Activated CD8-positive, alpha-beta memory T cell treated with anti-CD3 and anti-CD28 coated beads, Interleukin-2, amount 10 ng/mL, durations not matched to agents 7 days and 5 days (primary cell): Measurements from ENCODE around the gene ZNF562. TPM values are rescaled to one million over a fixed set of nuclear protein-coding genes. Genes with fewer than 3 reads are reported as not detected.
A peak's percentile ranks its signal among the peaks of the same experiment; 100 is the strongest.
"Not testable (repeated sequence)": the region's sequence is repeated elsewhere in the genome, so short reads cannot be mapped to it uniquely, and the experiment has no call there.

ENCODE experiments used
- ATAC-seq: fragments of 150-1000 bp; cut with Tn5 transposase; one replicate; pipeline ENCODE4 v1.10.0; 2021; ENCODE audit warnings: moderate library complexity
- CTCF ChIA-PET: fragments of 350-600 bp; sonication (Branson Sonifier 250); formaldehyde crosslinking; loops from one replicate; lab custom pipeline; 2021; ENCODE audit warnings: antibody characterized with exemption; lab: Charles Lee
- DNase-seq: peaks from one replicate; pipeline ENCODE4 v3.0.0-alpha.2; 2020
- H3K27ac Mint-ChIP-seq: one replicate; pipeline ENCODE4 v1.8.0; 2021; ENCODE audit warnings: mild to moderate bottlenecking, mixed read lengths
- H3K27me3 Mint-ChIP-seq: one replicate; pipeline ENCODE4 v1.8.0; 2021; ENCODE audit warnings: mixed read lengths
- H3K36me3 Mint-ChIP-seq: one replicate; pipeline ENCODE4 v1.8.0; 2021; ENCODE audit warnings: mild to moderate bottlenecking, mixed read lengths
- H3K4me1 Mint-ChIP-seq: one replicate; pipeline ENCODE4 v1.8.0; 2021; ENCODE audit warnings: mixed read lengths
- H3K4me3 Mint-ChIP-seq: one replicate; pipeline ENCODE4 v1.8.0; 2021; ENCODE audit warnings: mild to moderate bottlenecking, moderate library complexity, mixed read lengths
- H3K9me3 Mint-ChIP-seq: one replicate; pipeline ENCODE4 v1.8.0; 2022; ENCODE audit warnings: low read depth, mixed read lengths
- total RNA-seq, 2 experiments: library from RNA; stranded (reverse); gene quantifications; one replicate each; pipeline ENCODE4 v1.2.3, GENCODE V29; 2021

The ZNF562 gene
- total RNA-seq, 2 experiments from 2014 or later = 25.9 to 26.7 TPM

DNA sequence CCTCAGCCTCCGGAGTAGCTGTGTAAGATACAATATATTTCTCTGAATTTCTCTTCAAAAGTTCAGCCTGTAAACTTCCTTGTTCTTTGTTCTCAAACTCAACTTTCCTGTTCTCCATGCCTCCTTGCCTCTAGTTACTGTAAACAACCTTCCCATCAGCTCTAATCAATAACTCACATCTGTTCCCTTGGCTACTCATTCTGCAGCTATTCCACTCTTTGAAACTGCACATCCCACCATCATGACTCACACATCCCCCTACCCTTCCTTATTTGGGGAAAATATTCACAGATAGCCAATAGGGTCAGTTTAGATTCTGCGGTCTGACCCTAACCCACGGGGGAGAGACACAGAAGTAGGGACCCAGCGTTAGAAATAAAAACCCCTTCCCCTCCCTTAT lies 2.0 kb downstream of the ZNF562 start:
- H3K4me3 Mint-ChIP-seq = peak overlapping the region; percentile 26
- peaks cover 73% of the 10 kb centered on the region for H3K36me3 Mint-ChIP-seq
- peaks cover 39% of the 10 kb centered on the region for H3K9me3 Mint-ChIP-seq
- peaks cover 28% of the 10 kb centered on the region for H3K4me1 Mint-ChIP-seq
- ATAC-seq (no peak), DNase-seq (no peak)
- CTCF ChIA-PET = no interaction called here
- no peaks in the 10 kb centered on the region for H3K27me3 Mint-ChIP-seq
- H3K27ac Mint-ChIP-seq = peak overlapping the region; percentile 66

DNA sequence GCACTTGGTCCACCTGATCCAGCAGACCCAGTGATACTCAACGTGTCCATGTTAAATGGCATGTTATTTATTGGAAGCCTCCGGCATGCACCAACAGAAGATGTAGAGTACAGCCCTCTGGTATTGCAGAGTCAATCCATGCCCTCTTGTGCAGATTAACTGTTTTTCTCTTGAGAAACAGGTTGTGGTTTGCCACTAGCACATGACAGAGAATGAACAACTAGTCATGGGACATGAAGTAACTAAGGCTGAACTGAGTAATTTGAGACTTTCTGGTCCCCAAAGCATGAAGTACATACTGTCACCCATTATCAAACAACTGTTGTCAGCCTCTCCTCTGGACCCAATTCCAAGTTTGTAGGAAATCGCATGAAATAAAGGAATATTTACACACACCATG lies 3.2 kb downstream of the ZNF562 start:
- CTCF ChIA-PET = no interaction called here
- H3K4me1 Mint-ChIP-seq = peaks cover 29% of the 10 kb centered on the region
- peaks cover 47% of the 10 kb centered on the region for H3K9me3 Mint-ChIP-seq
- DNase-seq = no peak
- H3K27ac Mint-ChIP-seq = no peak overlapping the region
- H3K27me3 Mint-ChIP-seq = no peaks in the 10 kb centered on the region
- no peak overlapping the region for H3K4me3 Mint-ChIP-seq
- H3K36me3 Mint-ChIP-seq = peaks cover 85% of the 10 kb centered on the region
- no peak for ATAC-seq

DNA sequence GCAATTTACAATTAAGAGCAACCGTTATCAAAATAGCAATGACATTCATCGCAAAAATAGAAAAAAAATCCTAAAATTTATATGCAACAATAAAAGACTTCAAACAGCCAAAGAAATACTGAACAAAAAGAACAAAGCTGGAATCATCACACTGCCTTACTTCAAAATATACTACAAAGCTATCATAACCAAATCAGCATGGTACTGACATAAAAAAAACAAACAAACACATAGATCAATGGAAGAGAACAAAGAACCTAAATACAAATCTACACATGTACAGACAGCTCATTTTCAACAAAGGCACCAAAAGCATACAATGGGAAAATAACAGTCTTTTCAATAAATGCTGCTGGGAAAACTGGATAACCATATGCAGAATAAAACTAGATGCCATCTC lies 6.4 kb downstream of the ZNF562 start:
- DNase-seq (no peak), ATAC-seq (no peak)
- Mint-ChIP-seq H3K27ac (no peak overlapping the region), H3K9me3 (peaks cover 50% of the 10 kb centered on the region), H3K4me1 (peaks cover 18% of the 10 kb centered on the region), H3K27me3 (no peaks in the 10 kb centered on the region), H3K4me3 (no peak overlapping the region), H3K36me3 (peaks cover 95% of the 10 kb centered on the region)
- CTCF ChIA-PET = no interaction called here

DNA sequence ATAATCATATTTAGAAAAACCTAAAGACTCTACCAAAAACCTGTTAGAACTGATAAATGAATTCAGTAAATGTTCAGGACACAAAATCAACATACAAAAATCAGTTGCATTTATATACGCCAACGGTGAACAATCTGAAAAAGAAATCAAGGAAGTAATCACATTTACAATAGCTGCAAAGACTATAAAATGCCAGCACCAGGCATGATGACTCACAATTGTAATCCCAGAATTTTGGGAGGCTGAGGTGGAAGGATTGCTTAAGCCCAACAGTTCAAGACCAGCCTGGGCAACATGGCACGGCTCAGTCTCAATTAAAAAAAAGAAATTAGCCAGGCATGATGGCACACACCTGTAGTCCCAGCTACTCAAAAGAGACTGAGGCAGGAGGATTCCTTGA lies 7.0 kb downstream of the ZNF562 start:
- H3K27me3 Mint-ChIP-seq = no peaks in the 10 kb centered on the region
- DNase-seq (no peak), ATAC-seq (no peak)
- H3K9me3 Mint-ChIP-seq = peaks cover 47% of the 10 kb centered on the region
- CTCF ChIA-PET = no interaction called here
- H3K36me3 Mint-ChIP-seq = peaks cover 92% of the 10 kb centered on the region
- H3K4me3 Mint-ChIP-seq = no peak overlapping the region
- peaks cover 16% of the 10 kb centered on the region for H3K4me1 Mint-ChIP-seq
- no peak overlapping the region for H3K27ac Mint-ChIP-seq

DNA sequence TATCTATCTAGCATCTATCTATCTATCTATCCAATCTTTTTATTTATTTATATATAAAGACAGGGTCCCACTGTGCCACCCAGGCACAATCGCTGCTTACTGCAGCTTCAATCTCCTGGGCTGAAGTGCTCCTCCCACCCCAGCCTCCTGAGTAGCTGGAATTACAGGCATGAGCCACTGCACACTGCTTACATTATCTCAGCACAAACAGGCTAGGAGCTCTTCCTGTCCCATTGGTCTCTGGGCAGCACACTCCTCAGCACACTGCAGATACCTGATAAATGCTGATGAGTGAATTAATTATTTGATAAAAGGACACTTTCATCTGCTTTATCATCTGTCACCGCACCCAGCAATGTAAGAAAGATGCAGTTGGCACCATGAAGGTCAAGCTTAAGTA lies 16.1 kb downstream of the ZNF562 start:
- CTCF ChIA-PET = no interaction called here
- ATAC-seq (no peak), DNase-seq (no peak)
- no peak overlapping the region for H3K27ac Mint-ChIP-seq
- H3K4me3 Mint-ChIP-seq = no peak overlapping the region
- H3K36me3 Mint-ChIP-seq = peaks cover 73% of the 10 kb centered on the region
- no peaks in the 10 kb centered on the region for H3K4me1 Mint-ChIP-seq
- peaks cover 5% of the 10 kb centered on the region for H3K9me3 Mint-ChIP-seq
- no peaks in the 10 kb centered on the region for H3K27me3 Mint-ChIP-seq

DNA sequence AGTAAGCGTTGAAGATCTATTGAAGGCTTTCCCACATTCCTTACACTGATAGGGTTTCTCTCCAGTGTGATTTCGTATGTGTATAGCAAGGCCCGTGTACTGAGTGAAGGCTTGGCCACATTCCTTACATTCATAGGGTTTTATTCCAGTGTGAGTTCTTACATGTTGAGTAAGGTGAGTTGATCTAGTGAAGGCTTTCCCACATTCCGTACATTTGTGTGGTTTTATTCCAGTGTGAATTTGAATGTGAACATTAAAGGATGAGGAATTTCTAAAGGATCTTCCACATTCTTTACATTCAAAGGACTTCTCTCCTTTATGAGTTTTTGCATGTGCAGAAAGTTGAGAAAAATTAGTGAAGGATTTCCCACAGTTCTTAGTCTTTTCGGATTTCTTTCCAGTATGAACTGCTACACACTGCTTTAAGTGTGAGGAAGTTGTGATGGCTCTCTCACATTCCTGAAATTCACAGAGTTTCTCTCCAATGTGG lies 21.8 kb downstream of the ZNF562 start:
- H3K27me3 Mint-ChIP-seq, H3K4me3 Mint-ChIP-seq, CTCF ChIA-PET, DNase-seq, H3K4me1 Mint-ChIP-seq, H3K27ac Mint-ChIP-seq, ATAC-seq: not testable (repeated sequence)
- Mint-ChIP-seq H3K9me3 (peaks cover 31% of the 10 kb centered on the region), H3K36me3 (peaks cover 94% of the 10 kb centered on the region)

DNA sequence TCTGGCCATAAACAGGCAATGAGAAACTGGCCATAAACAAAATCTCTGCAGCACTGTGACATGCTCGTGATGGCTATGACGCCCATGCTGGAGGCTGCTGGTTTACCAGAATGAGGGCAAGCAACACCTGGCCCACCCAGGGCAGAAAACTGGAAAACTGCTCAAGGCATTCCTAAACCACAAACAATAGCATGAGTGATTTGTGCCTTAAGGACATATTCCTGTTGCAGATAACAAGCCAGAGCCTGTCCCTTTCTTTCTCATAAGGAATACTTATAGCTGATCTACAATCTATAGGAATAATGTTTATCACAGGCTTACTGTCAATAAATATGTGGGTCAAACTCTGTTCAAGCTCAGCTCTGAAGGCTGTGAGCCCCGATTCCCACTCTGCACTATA lies 23.4 kb downstream of the ZNF562 start:
- not testable (repeated sequence) for H3K27me3 Mint-ChIP-seq, H3K4me1 Mint-ChIP-seq, ATAC-seq, H3K4me3 Mint-ChIP-seq, DNase-seq, H3K27ac Mint-ChIP-seq
- peaks cover 88% of the 10 kb centered on the region for H3K36me3 Mint-ChIP-seq
- CTCF ChIA-PET = interaction anchor here (0.7 kb wide), 1 partner anchor 117 kb away, joined by 5 read pairs; the partner anchor contains the start of gene ZNF846
- peaks cover 29% of the 10 kb centered on the region for H3K9me3 Mint-ChIP-seq

DNA sequence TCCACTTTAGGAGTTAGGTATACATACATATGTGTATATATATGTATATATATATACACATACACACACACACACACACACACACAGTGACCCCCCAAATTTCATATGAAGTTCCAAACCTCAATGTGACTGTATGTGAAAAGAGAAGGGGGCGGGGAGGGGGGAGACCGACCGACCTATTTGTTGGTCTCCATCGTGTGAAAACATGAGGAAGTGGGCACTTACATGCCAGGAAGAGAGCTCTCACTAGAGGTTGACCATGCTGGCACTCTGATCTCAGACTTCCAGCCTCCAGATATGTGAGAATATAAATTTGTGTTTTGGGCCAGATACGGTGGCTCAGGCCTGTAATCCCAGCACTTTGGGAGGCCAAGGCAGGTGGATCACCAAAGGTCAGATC lies 24.6 kb downstream of the ZNF562 start:
- H3K27me3 Mint-ChIP-seq = no peaks in the 10 kb centered on the region
- CTCF ChIA-PET = no interaction called here
- ATAC-seq = no peak
- DNase-seq = no peak
- H3K4me3 Mint-ChIP-seq = no peak overlapping the region
- peaks cover 86% of the 10 kb centered on the region for H3K36me3 Mint-ChIP-seq
- no peaks in the 10 kb centered on the region for H3K4me1 Mint-ChIP-seq
- no peak overlapping the region for H3K27ac Mint-ChIP-seq
- H3K9me3 Mint-ChIP-seq = peaks cover 29% of the 10 kb centered on the region

DNA sequence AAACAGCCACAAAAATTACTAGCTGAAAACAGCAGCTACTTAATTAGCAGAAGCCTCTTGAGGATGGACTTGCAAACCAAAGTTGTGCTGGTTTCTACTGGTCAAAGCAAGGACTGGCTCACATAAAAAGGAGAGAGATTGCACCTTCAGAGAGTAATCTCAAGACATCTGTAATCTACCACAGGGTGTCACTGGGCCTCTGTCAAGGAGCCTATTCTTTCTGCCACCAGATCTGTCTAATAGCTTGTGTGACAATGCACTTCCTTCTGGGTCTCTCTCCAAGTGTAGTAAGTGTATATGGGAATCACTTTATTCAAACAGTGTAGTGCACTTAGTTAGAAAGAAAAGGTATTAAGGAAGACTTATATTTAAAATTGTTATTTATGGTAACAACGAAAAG lies 29.4 kb downstream of the ZNF562 start:
- Mint-ChIP-seq H3K4me1 (peaks cover 2% of the 10 kb centered on the region), H3K27ac (no peak overlapping the region), H3K36me3 (peaks cover 69% of the 10 kb centered on the region), H3K27me3 (no peaks in the 10 kb centered on the region), H3K9me3 (peaks cover 20% of the 10 kb centered on the region), H3K4me3 (no peak overlapping the region)
- ATAC-seq (no peak), DNase-seq (no peak)
- CTCF ChIA-PET = no interaction called here

DNA sequence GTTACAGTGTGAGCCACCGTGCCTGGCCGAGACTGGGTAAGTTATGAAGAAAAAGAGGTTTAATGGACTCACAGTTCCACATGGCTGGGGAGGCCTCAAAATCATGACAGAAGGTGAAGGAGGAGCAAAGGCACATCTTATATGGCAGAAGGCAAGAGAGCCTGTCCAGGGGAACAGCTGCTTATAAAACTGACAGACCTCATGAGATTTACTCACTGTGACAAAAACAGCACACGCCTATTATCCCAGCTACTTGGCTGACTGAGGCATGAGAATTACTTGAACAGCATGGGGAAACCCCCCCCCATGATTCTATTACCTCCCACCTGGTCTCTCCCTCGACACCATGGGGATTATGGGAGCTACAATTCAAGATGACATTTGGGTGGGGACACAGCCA lies 30.4 kb downstream of the ZNF562 start:
- Mint-ChIP-seq H3K4me3 (no peak overlapping the region), H3K4me1 (peaks cover 2% of the 10 kb centered on the region), H3K27me3 (no peaks in the 10 kb centered on the region), H3K9me3 (peaks cover 16% of the 10 kb centered on the region), H3K36me3 (peaks cover 66% of the 10 kb centered on the region), H3K27ac (no peak overlapping the region)
- no peak for DNase-seq
- ATAC-seq = no peak
- CTCF ChIA-PET = no interaction called here

DNA sequence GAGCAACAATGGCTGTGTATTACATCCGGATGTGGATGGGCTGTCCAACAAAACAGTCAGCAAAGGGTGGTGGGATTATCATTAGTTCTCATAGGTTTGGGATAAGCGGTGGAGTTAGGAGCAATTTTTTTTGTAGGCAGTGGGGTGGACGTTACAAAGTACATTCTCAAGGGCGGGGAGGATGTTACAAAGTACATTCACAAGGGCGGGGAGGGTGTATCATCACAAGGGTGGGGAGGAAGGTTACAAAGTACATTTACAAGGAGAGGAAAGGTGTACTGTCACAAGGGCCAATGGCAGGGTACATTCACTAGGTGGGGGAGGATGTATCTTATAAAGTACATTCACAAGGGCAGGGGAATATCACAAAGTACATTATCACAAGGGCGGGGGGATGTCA lies 33.1 kb downstream of the ZNF562 start:
- Mint-ChIP-seq H3K9me3 (peaks cover 12% of the 10 kb centered on the region), H3K4me1 (peaks cover 2% of the 10 kb centered on the region), H3K27me3 (no peaks in the 10 kb centered on the region), H3K36me3 (peaks cover 46% of the 10 kb centered on the region), H3K4me3 (no peak overlapping the region), H3K27ac (no peak overlapping the region)
- no peak for DNase-seq
- CTCF ChIA-PET = no interaction called here
- no peak for ATAC-seq

DNA sequence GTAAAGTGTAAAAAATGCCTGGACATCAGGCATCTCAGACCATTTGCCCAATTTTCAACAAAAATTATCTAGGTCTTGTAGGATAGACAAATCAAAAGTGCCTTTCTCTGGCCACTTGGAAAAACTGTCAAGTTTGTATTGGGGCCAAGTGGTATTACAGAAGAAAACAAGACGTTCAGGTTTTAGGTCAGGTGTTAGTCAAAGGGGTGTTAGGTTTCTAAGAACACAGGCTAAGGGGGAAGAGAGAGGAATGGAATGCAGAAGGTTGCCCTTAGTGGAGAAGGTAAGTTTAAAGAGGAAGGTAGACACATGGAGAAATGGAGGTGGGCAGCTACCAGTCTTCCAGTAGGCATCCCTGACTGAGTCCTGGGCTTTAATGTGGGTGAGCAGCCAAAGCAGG lies 33.9 kb downstream of the ZNF562 start:
- CTCF ChIA-PET = no interaction called here
- peaks cover 40% of the 10 kb centered on the region for H3K36me3 Mint-ChIP-seq
- H3K4me1 Mint-ChIP-seq = peaks cover 2% of the 10 kb centered on the region
- H3K4me3 Mint-ChIP-seq = no peak overlapping the region
- ATAC-seq = no peak
- H3K27ac Mint-ChIP-seq = no peak overlapping the region
- H3K9me3 Mint-ChIP-seq = peaks cover 12% of the 10 kb centered on the region
- DNase-seq = no peak
- no peaks in the 10 kb centered on the region for H3K27me3 Mint-ChIP-seq

DNA sequence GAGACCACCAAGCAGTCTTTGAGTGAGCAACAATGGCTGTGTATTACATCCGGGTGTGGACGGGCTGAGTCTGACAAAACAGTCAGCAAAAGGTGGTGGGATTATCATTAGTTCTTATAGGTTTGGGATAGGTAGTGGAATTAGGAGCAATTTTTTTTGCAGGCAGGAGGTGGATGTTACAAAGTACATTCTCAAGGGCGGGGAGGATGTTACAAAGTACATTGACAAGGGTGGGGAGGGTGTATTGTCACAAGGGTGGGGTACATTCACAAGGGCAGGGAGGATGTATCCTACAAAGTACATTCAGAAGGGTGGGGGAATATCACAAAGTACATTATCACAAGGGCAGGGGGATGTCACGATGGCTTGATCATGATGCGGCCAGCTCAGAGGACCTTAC lies 38.9 kb downstream of the ZNF562 start:
- no peak for ATAC-seq
- H3K36me3 Mint-ChIP-seq = peaks cover 35% of the 10 kb centered on the region
- DNase-seq = no peak
- CTCF ChIA-PET = no interaction called here
- no peak overlapping the region for H3K4me3 Mint-ChIP-seq
- no peak overlapping the region for H3K27ac Mint-ChIP-seq
- no peaks in the 10 kb centered on the region for H3K27me3 Mint-ChIP-seq
- no peaks in the 10 kb centered on the region for H3K4me1 Mint-ChIP-seq
- H3K9me3 Mint-ChIP-seq = no peaks in the 10 kb centered on the region

DNA sequence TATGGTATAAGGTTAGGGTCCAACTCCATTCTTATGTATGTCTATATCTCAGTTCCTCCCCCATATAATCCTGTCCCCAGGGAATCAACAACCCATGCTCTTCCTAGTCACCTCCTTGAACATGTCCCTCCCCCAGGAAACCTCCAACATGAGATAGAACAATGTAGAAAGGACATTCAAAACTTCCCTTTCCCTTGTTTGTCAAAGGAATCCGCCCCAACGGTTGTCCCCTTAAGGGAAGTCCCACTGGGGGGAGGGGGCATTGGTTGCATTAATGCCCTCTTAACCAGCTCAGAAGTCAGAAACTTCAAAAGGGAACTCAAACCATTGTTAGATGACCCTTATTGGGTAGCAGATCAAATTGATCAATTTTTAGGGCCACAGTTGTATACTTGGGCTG lies 47.0 kb downstream of the ZNF562 start:
- ATAC-seq (no peak), DNase-seq (no peak)
- no peaks in the 10 kb centered on the region for H3K27me3 Mint-ChIP-seq
- H3K27ac Mint-ChIP-seq = no peak overlapping the region
- peaks cover 8% of the 10 kb centered on the region for H3K4me1 Mint-ChIP-seq
- H3K9me3 Mint-ChIP-seq = no peaks in the 10 kb centered on the region
- H3K36me3 Mint-ChIP-seq = peaks cover 14% of the 10 kb centered on the region
- H3K4me3 Mint-ChIP-seq = no peak overlapping the region
- CTCF ChIA-PET = interaction anchor here (1.0 kb wide), 1 partner anchor 41 kb away, joined by 3 read pairs; no protein-coding TSS in a partner anchor

DNA sequence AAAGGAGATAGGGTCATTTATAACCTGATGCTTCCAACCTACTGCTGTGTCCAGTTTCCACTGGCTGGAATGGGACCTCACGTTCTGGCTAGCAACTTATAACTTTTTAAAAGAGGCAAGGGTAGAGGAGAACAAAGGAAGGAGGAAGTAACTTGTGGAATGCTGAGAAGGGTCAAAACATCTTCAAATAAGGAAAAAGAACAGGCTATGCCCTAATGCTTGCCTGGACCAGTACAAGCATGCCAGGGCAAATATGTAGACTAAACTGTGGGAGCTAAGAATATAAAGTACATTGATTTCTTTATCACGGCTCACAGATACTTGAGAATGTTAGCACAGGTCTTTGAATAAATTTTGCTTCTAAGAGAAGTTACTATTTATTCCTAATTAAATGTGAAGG lies 52.4 kb downstream of the ZNF562 start:
- H3K36me3 Mint-ChIP-seq = peaks cover 30% of the 10 kb centered on the region
- H3K9me3 Mint-ChIP-seq = peaks cover 1% of the 10 kb centered on the region
- ATAC-seq (no peak), DNase-seq (no peak)
- H3K27ac Mint-ChIP-seq = peak overlapping the region; percentile 22
- CTCF ChIA-PET = interaction anchor here (1.1 to 2.1 kb wide), 2 partner anchors 173 to 175 kb away, joined by 3 to 10 read pairs; no protein-coding TSS in a partner anchor
- H3K4me3 Mint-ChIP-seq = peak overlapping the region; percentile 43
- H3K27me3 Mint-ChIP-seq = no peaks in the 10 kb centered on the region
- H3K4me1 Mint-ChIP-seq = peaks cover 27% of the 10 kb centered on the region
